NCI-H2227 treated with DMSO at 0.1 percent for 48 hours (cell line): ENCODE data around the gene POLR3B.

Experiments
- DNase-seq: peaks from one replicate; lab custom pipeline; 2025; lab: John Stamatoyannopoulos, UW

POLR3B gene

DNA sequence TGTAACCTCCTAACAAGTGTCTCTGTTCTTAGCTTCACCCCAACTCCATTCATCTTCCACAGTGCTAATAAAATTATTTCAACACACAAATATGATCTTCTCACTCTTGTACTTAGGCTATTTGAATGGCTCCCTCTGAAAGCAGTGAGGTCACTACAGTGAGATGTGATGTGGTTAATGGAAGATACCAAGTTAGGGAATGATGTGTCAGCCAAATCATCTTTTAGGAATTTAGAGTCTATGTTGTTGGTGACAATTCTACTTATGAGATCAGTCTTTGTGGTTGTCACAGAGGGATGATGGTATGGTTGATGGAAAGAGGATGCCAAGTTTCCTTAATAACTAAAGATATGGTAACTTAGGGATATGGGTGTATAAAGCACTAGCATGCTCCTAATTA, 57.6 kb downstream of the POLR3B start:
- DNase-seq, result no peak

DNA sequence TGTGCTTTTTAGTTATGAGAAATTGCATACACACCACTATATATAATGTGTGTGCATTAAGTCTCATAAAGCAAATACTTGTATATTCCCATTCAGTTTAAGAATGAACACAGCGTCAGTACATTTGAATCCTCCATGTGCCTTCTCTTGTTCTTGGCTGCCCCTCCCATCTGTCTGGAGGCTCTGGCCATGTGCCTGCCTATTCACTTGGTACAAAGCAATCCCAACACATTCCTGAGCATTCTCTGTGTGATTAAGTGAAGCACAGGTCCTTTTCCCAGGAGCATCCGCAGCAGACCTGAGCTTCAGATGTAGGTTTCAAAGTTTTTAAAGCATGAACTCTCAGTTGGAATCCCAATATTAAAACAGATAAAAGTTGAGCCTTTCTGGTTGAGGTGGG, 58.7 kb downstream of the POLR3B start:
- DNase-seq, result no peak

DNA sequence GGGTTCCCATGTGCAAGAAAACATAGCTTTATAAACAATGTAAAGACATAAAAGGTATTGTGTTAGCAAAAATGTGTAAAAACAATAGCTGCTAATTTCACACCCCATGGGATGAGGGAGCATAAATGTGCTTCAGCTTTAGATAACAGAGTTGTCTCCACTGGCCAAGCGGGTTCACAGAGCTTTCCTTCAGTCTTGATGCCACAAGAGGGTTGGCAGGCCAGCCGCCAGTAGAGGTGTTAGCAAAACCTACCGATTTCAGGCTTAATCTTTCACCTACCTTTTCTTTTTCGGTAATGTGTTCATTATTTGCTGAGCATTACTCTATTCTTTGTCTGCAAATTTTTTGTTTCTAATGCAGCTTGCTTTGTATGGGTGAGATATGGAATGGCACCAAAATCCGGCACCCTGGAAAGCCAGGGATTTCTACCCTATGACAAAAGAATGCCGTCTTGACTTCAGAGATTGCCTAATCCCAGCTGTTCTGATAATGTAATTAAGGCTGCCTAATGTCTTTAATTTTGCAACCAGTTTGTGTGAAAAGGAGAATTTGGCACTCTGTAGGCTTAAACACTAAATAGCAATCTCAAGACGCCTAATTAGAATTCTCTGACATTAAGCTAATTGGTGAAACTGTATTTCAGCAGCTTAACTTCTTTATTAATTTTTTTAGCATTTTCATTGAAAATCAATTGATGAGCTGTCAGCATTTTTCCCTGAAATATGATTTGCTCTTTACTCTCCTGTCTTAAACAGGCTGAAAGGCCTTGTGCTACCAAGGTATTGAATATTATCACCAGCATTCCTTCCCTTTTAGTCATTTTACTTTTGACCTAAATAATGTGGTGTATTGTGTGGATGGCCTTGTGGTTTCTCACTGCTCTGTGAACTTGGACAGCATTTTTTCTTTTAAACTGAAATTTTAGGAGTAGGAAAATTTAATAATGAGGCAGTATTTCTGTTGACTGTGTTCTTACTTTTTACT, 60.7 kb downstream of the POLR3B start:
- no peak for DNase-seq

DNA sequence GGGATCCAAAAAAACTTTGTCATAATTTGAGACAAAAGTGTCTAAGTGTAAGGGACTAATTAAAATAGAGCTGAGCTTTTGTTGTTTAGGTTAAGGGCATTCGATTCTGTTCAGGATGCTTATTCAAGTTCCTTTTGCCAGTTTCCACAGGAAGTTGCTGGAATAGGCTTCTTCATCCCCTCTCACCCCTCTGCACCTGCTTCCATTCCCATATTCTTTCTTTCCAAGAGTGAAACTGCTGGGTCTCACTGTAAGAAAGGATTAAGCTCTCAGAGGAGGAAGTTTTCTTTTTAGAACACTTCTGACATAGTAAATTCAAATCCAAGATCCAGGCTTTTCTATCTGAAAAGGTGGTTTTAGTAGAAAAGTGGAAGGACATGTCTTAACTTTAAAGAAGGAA, 61.4 kb downstream of the POLR3B start:
- DNase-seq, result no peak

DNA sequence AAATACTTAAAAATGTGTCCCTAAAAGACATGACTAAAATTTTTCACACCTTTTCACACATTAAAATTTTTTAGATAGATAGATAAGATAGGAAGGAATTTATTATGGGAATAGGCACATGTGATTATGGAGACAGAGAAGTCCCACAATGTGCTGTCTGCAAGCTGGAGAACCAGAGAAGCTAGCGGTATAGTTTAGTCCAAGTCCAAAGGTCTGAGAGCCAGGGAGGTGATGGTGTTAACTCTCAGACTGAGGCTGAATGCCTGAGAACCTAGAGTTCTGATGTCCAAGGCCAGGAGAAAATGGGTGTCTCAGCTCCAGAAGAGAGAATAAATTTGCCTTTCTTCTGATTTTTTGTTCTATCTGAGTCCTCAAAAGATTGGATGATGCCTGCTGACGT, 65.7 kb downstream of the POLR3B start:
- DNase-seq, result no peak

DNA sequence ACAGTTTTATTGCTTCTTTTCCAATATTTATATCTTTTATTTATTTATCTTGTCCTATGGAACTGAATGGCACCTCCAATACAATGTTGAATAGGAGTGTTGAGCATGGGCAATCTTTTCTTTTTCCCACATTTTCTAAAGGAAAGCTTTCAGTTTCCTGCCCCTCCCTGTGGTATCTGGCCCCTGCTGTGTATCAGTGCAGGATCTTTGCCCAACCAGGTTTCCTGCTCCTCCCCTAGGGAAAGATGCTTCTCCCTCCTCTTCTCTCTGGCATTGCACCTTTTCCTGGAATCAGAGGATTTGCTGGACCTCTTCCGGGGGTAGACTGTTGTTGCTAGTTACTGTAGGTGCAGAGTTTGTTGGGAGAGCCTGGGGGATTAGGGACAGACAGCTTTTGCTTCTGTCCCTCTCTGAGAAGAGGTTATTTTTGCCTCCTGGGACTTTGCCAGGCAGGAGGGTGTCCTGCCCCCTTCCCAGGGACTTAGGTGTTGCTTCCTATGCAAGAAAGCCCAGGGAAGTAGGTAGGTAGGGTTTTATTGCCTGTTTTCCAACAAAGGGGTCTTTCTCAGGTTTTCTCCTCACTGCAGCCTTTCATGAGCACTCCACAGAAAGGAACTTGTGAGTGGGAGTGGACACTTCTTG, 67.6 kb downstream of the POLR3B start:
- DNase-seq, result no peak

DNA sequence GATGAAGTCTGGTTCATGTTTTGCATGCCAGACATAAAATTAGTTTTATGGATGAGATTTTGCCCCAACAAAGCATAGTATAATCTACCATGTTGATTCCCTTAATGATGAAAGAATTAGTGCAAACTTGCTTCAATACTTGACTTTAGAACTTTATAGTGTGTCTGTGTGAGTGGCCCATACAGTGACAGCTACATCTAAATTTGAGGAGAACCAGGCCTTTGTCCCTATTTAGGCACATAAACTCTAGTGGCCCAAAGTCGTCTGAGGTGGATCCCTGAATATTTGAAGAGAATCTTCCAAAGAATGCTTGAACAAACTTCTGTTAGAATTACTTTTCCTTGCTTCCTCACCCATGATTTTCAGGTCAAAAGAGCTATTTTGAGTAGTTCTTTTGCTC, 70.4 kb downstream of the POLR3B start:
- DNase-seq, result no peak

DNA sequence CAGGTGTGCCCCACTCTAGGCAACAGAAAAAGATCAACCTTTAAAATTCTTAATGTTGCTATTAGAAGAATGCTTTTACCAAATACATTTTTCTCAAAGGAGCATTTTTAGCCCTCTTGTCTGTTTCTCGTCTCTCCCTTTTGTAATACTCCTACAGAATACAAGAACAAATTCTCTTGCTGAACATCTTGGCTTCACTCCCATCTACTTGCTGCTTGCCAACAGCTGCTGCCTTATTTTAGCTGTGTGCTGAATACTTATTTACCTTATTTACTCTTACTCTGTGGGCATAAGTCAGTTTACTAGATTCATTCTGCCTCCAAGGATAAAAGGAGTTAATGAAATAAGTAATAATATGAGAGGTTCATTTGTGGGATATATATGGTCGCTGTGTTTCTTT, 70.8 kb downstream of the POLR3B start:
- DNase-seq, result no peak

DNA sequence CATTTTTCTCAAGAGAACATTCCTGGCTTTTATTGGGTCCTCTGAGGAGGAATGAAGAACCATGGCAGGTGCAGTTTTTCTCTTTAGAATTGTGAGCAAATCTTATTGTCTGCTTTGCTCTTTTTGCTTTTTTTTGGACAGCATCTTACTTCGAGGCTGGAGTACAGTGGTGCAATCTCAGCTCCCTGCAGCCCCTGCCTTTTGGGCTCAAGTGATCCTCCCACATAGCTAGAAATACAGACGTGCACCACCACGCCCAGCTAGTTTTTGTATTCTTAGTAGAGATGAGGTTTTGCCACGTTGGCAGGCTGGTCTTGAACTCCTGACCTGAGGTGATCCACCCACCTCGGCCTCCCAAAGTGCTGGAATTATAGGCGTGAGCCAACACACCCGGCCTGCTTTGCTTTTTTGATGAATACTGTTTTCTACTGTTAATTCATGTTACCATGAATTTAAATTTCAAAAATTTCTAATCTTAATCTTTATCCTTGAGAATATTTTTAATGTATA, 71.5 kb downstream of the POLR3B start:
- no peak for DNase-seq

DNA sequence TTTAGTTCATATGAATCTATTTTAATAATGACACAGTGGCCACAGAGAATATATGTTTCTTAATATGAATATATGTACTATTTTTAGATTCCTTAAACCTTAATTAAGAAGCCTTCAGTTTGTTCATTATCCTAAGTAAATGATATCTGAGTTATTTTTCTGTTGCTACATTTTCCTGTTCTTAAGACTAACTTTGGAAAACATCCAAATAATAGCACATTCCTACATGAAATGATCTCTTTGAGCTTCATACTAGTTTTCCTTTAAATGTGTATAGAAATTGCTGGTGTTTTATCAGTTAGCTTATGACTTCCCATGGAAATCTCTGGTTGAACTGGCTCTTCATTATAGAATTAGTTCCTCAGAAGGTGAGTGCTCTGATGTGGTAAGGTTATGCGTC, 72.1 kb downstream of the POLR3B start:
- no peak for DNase-seq

DNA sequence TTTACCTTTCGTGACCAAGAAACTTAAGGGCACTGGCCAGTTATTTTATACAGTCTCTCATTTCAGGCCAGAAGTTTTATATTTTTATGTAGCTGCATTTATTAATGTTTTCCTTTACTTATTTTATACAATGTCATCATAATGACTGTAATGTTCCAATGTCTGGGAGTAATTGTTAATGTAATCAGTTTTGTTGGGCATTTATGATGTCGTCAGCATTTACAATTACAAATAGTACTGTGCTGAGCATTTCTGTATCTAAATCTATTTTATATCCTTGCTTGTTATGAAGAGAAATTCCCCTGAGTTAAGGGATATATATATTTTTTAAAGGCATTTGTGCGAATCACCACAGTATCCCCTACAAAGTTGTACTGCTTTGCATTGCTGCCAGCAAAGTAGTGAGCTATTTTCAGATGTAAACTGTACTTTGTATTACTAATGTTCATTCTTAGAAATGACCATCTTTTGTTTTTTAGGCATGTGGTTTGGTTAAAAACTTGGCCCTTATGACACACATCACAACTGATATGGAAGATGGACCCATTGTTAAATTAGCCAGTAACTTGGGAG, 74.4 kb downstream of the POLR3B start:
- DNase-seq, result no peak

DNA sequence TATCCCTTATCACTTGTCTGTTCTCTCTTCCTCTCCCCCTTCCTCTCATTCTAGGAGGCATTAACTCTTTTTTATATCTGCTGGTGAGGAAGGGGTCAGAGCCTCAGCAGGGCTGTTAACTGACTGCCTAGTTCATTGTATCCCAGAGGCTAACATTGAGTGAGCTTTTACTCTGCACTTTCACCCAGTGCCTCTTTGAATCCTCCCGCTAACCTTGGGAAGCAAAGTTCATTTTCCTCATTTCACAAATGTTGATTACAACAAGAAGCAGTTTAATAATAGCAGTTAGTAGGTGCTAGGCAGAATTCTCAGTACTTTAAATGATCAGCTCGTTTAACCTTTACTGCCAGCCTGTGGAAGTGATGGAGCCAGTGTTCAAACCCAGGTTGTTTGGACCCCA, 75.5 kb downstream of the POLR3B start:
- no peak for DNase-seq

DNA sequence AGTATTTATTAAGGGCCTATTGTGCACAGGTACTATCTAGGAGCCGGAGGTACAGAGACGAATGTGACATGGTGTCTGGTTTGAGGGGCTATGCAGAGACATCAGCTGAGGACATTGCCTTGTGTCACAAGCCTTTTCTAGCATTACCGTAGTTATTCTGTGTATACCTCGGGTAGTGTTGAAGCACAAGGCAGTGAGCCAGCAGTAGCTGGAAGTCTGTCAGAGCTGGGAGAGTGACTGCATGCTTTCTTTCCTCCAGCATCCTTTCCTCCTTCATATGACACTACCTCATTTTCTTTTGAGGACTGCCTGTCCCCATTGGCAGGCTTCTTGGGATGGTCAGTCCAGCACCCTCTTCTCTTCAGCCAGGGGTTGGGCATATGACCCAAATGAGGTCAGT, 77.0 kb downstream of the POLR3B start:
- no peak for DNase-seq

DNA sequence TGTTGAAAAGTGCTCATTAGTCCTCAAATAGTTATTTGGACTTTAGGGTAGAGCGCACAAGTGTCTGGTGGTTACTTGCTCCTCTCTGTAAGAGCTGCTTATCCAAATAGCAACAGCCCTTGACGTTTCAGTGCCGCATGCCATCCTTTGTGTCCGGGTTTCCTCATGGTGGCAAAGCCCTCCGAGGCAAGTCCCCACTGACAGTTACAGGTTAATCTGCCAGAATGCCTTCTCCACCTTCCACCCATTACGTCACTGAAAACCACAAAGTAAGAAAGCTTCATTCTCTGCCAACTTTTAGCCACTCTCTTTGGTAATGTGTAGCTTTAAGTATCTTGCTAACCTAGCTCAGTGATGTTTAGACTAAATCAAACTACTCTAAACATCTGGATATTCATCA, 78.6 kb downstream of the POLR3B start:
- DNase-seq, result no peak

DNA sequence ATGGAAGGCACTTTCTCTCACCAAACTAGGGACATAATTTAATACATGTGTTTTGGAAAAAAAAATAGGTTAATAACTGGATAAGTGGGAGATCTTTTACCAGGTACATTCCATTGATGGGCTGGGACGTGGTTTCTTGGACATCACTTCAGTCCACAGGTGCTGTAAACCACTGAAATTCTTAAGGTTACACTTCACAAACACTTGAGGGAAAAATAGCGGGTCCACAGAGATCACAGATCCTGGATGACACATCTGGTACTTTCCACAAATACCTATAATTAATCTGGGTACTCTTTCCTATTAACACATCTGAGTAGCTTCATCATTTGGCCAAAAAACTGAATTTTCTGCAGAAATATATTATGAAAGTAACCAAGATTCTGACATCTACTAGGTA, 85.0 kb downstream of the POLR3B start:
- no peak for DNase-seq

DNA sequence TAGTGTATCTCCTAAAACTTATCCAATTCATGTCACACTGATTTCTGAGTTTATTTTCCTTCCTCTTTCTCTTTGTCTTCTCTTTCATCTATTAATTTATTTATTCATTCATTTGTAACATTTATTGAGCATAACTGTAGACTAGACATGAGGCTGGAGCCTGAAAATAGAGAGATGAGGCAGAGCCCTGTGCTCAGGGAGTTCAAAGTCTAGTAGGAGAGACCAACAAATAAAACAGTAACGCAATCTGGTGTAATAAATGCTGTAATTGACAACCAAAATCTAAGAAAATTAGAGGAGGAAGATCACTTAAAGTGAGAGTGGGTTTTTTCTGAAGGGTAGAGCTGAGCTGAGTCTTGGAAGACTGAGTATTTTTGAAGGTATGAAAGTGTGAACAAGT, 87.5 kb downstream of the POLR3B start:
- no peak for DNase-seq

DNA sequence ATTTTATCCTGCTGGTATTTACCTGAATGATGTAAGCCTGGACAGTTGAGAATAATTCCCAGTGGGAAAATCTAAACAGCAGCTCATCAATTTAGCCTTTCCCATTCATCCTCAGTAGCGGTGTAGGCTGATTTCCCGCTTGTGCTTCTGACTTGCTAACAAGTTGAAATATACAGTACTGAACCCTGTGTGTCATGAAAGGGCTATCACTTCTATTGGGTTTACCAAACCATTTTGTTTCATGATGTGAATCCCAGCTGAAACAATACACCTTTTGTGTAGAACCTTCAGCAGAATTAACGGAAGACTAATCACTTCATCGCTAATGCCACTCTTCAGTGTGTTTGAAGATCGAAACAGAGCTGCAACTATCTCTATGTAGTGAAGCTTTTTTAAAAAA, 88.4 kb downstream of the POLR3B start:
- no peak for DNase-seq

DNA sequence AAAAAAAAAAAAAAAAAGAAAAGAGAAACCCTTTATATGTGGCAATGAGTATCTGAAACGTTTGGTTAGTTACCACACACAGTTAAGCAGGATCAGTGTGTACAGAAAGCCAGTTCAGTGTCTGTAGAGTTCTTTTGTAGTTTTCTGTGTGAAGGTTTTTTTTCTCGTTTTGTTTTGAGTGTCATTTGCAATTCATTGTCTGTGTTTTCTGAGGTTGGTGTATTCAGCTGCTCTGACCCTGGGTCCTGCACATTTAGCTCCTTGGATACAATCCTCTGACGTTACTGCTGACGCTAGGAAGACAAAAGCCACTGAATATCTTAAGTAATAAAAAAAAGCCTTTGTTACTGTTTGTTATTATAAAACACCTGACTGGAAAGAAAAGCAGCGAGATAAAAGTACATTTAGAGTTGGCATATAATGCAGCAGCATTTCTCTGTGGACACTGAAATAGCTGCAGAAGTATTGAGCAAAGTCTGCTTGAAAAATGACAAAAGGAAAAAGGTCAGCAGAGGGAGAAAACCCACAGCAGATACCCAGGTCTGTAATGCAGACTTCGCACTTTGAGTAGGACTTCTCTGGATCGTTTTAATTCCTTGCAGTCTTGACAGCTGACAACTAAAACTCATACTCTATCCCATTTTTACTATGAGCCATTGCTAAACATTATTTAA, 89.0 kb downstream of the POLR3B start:
- no peak for DNase-seq

DNA sequence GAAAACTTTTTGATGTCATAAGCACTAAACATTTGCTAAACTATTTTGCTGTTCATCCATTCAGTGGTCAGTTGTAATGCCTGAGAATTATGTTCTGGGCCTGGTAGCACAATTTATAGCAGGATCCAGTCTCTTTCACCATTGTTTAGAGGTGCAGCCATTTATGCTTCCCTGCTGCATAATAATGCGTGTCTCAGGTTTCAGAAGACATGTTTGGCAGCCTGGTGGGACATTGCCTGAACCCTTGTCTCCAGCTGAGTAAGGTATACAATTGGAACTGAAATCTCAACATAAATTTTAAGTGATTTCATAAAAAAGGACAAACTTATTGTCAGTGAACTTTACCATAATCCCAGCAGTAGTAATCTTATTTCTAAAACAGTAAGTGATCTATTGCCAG, 94.8 kb downstream of the POLR3B start:
- no peak for DNase-seq

DNA sequence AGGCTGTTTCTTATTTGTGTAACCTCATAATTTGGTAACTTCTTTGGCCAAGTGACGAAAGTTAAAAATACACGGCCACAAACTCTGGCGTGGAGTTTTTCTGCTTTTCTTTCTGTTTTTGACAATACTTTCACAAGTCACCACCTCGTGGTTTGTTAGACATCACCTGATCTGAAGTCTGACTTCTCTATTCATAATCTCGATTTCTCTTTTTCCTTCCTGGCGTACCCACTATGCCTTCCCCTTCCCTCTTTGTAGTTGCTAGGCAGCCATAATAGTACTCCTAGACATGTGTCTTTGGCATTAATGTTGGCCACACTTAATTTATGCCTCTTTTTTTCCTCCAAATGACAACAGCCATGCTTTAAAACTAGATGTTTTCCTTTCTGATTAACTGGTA, 97.6 kb downstream of the POLR3B start:
- DNase-seq, result no peak

DNA sequence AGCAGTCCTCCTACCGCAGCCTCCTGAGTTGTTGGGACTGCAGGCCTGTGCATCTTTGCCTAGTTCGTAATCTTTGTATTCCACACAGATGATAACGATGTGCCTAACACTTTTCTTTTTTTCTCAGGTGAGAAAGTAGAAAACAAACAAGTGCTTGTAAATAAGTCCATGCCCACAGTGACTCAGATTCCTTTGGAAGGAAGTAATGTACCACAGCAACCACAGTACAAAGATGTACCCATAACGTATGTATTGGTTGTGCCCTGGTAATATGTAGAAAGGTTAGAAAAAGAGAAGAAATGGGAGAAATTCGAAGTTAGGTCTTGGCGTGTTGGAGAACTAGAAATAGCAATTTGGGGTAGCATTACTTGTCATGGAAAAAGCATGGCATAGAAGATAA, 101.6 kb downstream of the POLR3B start:
- no peak for DNase-seq

DNA sequence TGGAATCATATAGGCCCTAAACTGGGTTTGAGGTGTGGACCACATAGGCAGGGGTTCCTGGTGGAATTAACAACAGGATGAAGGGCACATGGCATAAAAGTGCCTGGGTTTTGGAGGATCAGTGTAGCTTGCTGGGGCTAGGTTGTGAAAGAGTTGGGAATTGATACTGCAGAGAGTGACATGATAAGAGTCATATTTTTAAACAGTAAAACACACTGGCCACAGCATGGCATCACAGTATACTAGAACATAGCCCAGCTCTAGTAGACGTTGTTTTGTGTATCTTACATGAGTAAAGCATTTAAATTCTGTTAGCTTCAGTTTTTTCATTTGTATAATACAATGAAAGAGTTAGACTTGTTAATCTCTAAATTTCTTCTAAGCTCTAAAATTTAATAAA, 102.0 kb downstream of the POLR3B start:
- DNase-seq, result no peak
